ENCODE data around the gene FADS2.

Gene FADS2

GRCh38 chr11:61901397-61901796, 73.3 kb downstream of the FADS2 start:
- H3K27ac ChIP-seq, result no peak overlapping the region
- no peak for TF ChIP-seq CTCF (conservative IDR thresholded peaks at IDR 0.05)

- H3K27ac ChIP-seq, result no peak overlapping the region
- no peak for TF ChIP-seq CTCF (conservative IDR thresholded peaks at IDR 0.05)
Measured at GRCh38 chr11:61902313-61902712, 74.2 kb downstream of the FADS2 start.

- TF ChIP-seq CTCF (conservative IDR thresholded peaks at IDR 0.05), result no peak
Measured at GRCh38 chr11:61903845-61904244, 75.7 kb downstream of the FADS2 start.

GRCh38 chr11:61904539-61905048, 76.5 kb downstream of the FADS2 start:
- TF ChIP-seq CTCF (conservative IDR thresholded peaks at IDR 0.05), result no peak
- no peak overlapping the region for H3K27ac ChIP-seq

More at GRCh38 chr11:61903845-61904244, 75.7 kb downstream of the FADS2 start:
- H3K27ac ChIP-seq, result no peak overlapping the region

GRCh38 chr11:61905067-61905696, 77.1 kb downstream of the FADS2 start:
- H3K27ac ChIP-seq, result no peak overlapping the region
- no peak for TF ChIP-seq CTCF (conservative IDR thresholded peaks at IDR 0.05)

GRCh38 chr11:61905801-61906521, 77.9 kb downstream of the FADS2 start:
- TF ChIP-seq CTCF (conservative IDR thresholded peaks at IDR 0.05), result no peak

GRCh38 chr11:61906522-61906909, 78.4 kb downstream of the FADS2 start:
- H3K27ac ChIP-seq, result no peak overlapping the region
- TF ChIP-seq CTCF (conservative IDR thresholded peaks at IDR 0.05), result no peak

More at GRCh38 chr11:61905801-61906521, 77.9 kb downstream of the FADS2 start:
- H3K27ac ChIP-seq, result no peak overlapping the region
